ENCODE results near the gene CHCHD3. TPM values are rescaled to one million over a fixed set of nuclear protein-coding genes. Genes with fewer than 3 reads are reported as not detected.
A peak's percentile ranks its signal among the peaks of the same experiment; 100 is the strongest.

Gene CHCHD3
- total RNA-seq (65.3 and 79.8 TPM in 2 replicates), polyA plus RNA-seq (68.5 and 73.3 TPM in 2 replicates)

DNA sequence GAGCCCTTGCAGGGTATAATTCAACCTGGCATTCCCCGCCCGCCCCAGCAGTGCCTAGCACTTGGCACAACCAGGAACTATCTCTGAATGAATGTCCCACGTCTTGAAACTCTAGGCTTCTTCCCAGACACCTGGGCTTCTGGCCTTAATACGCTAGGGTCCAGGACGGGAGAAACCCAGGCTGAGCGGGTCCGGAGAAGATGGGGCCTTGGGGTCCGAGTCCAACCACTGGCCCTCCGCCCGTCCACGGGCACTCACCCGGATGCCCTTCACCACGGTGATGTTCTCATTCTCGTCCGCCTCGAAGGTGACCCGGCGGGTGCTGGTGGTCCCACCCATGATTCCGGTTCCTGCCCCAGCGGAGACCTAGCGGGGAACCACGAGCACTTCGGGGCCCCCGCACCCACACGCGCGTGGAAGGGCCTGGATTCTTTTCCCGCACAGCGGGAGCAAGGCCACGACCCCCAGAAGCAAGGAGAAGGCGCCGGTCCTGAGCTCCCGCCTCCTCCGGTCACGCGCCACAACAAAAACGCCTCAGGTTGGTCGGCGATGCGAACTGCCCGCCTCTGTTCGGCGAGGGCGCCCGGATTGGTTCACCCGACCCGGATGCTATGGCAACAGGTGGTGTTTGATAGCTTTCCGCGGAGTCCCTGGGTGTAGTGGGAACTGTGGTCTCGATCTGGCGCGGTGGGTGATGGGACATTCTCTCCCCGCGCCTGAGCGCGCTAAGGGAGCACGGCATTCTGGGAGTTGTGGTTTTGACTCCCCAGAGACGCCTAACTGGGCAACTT, at the start of gene CHCHD3:
Gene CHCHD3, minus strand, starts transcription at position 492 of the 791 bp plus-strand sequence. Its CDS starts 153 bp downstream, at position 339.
- Histone ChIP-seq H3K4me2 (peak within 1 kb of the TSS; percentile 90), H3K4me3 (peak within 1 kb of the TSS; percentile 66), H2AFZ (peak within 1 kb of the TSS; percentile 48), H4K20me1 (ENCODE audit: insufficient read depth, poor library complexity, severe bottlenecking) (peaks cover 18% of the 10 kb centered on the region), H3K4me1 (ENCODE audit: insufficient read depth) (peaks cover 14% of the 10 kb centered on the region), H3K9me2 (replicated peaks; ENCODE audit: insufficient read depth) (no peaks in the 10 kb centered on the region), H3K9me3 (ENCODE audit: low read depth) (no peaks in the 10 kb centered on the region), H3K27me3 (no peaks in the 10 kb centered on the region), H3K27ac (peak within 1 kb of the TSS; percentile 59), H3K36me3 (replicated peaks; ENCODE audit: insufficient read depth, low read depth) (no peaks in the 10 kb centered on the region), H3K79me2 (peaks cover 49% of the 10 kb centered on the region)
- under 1% methylated on average over 46 of the region's 58 CpGs for WGBS (ENCODE audit: low lambda C conversion rate, missing lambda C conversion rate)
- DNase-seq (ENCODE audit: low spot score), result peak; percentile 98
- TF ChIP-seq, protein P1, sequence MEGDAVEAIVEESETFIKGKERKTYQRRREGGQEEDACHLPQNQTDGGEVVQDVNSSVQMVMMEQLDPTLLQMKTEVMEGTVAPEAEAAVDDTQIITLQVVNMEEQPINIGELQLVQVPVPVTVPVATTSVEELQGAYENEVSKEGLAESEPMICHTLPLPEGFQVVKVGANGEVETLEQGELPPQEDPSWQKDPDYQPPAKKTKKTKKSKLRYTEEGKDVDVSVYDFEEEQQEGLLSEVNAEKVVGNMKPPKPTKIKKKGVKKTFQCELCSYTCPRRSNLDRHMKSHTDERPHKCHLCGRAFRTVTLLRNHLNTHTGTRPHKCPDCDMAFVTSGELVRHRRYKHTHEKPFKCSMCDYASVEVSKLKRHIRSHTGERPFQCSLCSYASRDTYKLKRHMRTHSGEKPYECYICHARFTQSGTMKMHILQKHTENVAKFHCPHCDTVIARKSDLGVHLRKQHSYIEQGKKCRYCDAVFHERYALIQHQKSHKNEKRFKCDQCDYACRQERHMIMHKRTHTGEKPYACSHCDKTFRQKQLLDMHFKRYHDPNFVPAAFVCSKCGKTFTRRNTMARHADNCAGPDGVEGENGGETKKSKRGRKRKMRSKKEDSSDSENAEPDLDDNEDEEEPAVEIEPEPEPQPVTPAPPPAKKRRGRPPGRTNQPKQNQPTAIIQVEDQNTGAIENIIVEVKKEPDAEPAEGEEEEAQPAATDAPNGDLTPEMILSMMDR (IDR thresholded peaks at IDR 0.05; ENCODE audit: poor library complexity), result no peak
- TF ChIP-seq EZH2phosphoT487 (IDR thresholded peaks at IDR 0.05; ENCODE audit: low read depth, severe bottlenecking, unreplicated experiment) (no peak), EZH2 (IDR thresholded peaks at IDR 0.05; ENCODE audit: borderline replicate concordance) (no peak)

DNA sequence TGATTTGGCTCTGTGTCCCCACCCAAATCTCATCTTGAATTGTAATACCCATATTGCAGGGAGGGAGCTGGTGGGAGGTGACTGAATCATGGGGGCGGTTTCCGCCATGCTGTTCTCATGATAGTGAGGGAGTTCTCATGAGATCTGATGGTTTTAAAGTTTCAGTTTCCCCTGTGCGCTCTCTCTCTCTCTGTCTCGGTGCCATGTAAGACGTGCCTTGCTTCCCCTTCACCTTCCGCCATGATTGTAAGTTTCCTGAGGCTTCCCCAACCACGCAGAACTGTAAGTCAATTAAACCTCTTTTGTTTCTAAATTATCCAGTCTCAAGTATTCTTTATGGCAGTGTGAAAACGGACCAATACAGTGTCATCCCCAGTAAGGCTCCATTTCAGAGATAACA, 48.3 kb upstream of the CHCHD3 start:
- TF ChIP-seq, protein P1 (IDR thresholded peaks at IDR 0.05; ENCODE audit: poor library complexity), result no peak
- no peak for TF ChIP-seq EZH2 (IDR thresholded peaks at IDR 0.05; ENCODE audit: borderline replicate concordance)
- TF ChIP-seq EZH2phosphoT487 (IDR thresholded peaks at IDR 0.05; ENCODE audit: low read depth, severe bottlenecking, unreplicated experiment), result no peak
- 96% methylated on average over 8 of the region's 8 CpGs for WGBS (ENCODE audit: low lambda C conversion rate, missing lambda C conversion rate)

DNA sequence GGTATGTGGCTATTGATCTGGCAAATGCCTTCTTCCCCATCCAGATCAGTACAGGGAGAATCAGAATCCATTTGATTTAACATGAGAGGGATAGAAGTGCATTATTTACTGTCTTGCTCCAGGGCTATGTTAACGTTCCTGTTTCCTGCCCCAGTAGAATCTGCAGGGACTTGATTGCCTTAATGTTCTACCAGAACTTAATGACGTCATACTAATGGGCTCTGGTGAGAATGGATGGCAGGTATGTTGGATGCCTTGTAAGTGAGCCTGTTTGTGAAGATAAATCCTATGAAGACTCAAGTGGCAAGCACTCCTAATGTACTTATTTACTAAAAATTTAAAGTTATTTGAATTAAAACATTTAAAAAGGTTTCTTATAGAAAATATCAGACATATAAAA, 44.5 kb upstream of the CHCHD3 start:
- no peak for DNase-seq (ENCODE audit: low spot score)
- Histone ChIP-seq H3K27ac (no peak overlapping the region), H3K4me3 (no peak overlapping the region), H3K9me2 (replicated peaks; ENCODE audit: insufficient read depth) (no peaks in the 10 kb centered on the region), H3K9me3 (ENCODE audit: low read depth) (no peaks in the 10 kb centered on the region), H3K36me3 (replicated peaks; ENCODE audit: insufficient read depth, low read depth) (no peaks in the 10 kb centered on the region), H3K4me2 (no peak overlapping the region), H3K79me2 (no peaks in the 10 kb centered on the region), H3K27me3 (no peaks in the 10 kb centered on the region), H4K20me1 (ENCODE audit: insufficient read depth, poor library complexity, severe bottlenecking) (no peaks in the 10 kb centered on the region), H2AFZ (no peak overlapping the region), H3K4me1 (ENCODE audit: insufficient read depth) (no peaks in the 10 kb centered on the region)
- 32% methylated on average over 2 of the region's 2 CpGs for WGBS (ENCODE audit: low lambda C conversion rate, missing lambda C conversion rate)
- TF ChIP-seq EZH2 (IDR thresholded peaks at IDR 0.05; ENCODE audit: borderline replicate concordance) (no peak), EZH2phosphoT487 (IDR thresholded peaks at IDR 0.05; ENCODE audit: low read depth, severe bottlenecking, unreplicated experiment) (no peak)
- TF ChIP-seq, protein P1 (IDR thresholded peaks at IDR 0.05; ENCODE audit: poor library complexity), result no peak

More for the DNA sequence above, 48.3 kb upstream of the CHCHD3 start:
- Histone ChIP-seq H3K4me3 (no peak overlapping the region), H3K9me3 (ENCODE audit: low read depth) (no peaks in the 10 kb centered on the region), H3K27me3 (no peaks in the 10 kb centered on the region), H3K36me3 (replicated peaks; ENCODE audit: insufficient read depth, low read depth) (no peaks in the 10 kb centered on the region), H2AFZ (no peak overlapping the region), H3K4me2 (no peak overlapping the region), H3K79me2 (no peaks in the 10 kb centered on the region), H3K4me1 (ENCODE audit: insufficient read depth) (no peaks in the 10 kb centered on the region), H3K27ac (no peak overlapping the region), H3K9me2 (replicated peaks; ENCODE audit: insufficient read depth) (no peaks in the 10 kb centered on the region), H4K20me1 (ENCODE audit: insufficient read depth, poor library complexity, severe bottlenecking) (no peaks in the 10 kb centered on the region)
- no peak for DNase-seq (ENCODE audit: low spot score)

Data from hepatocyte (in vitro differentiated cells).